SK-N-SH treated with all-trans-retinoic acid at 6 μM for 48 hours (cell line): ENCODE data around the gene OST4.

Experiments
- ARNTL ChIP-seq: fragments of 450-650 bp; formaldehyde crosslinking; IDR thresholded peaks from 2 replicates; pipeline ENCODE4 v1.5.0; 2020; ENCODE audit warnings: low read depth, mild to moderate bottlenecking, moderate library complexity, borderline replicate concordance
- CREB5 ChIP-seq: fragments of 250-450 bp; sonication (Bioruptor Pico); IDR thresholded peaks from 2 replicates; pipeline ENCODE4 v1.5.1; 2020; ENCODE audit warnings: low read depth, mild to moderate bottlenecking, moderate library complexity
- GLIS3 ChIP-seq: fragments of 250-450 bp; sonication (Bioruptor Pico); IDR thresholded peaks from 2 replicates; pipeline ENCODE4 v1.5.0; 2020; ENCODE audit warnings: mild to moderate bottlenecking, moderate library complexity
- OSR1 ChIP-seq: fragments of 250-450 bp; sonication (Bioruptor Pico); IDR thresholded peaks from 2 replicates; pipeline ENCODE4 v1.8.0; 2022; ENCODE audit warnings: moderate library complexity, mild to moderate bottlenecking, inconsistent platforms
- PATZ1 ChIP-seq: fragments of 250-450 bp; sonication (Bioruptor Pico); IDR thresholded peaks from 2 replicates; pipeline ENCODE4 v1.8.0; 2020; ENCODE audit warnings: mild to moderate bottlenecking, moderate library complexity, borderline replicate concordance
- PPARA ChIP-seq: fragments of 250-450 bp; sonication (Bioruptor Pico); IDR thresholded peaks from 2 replicates; pipeline ENCODE4 v1.5.0; 2020; ENCODE audit warnings: mild to moderate bottlenecking, borderline replicate concordance
- RARB ChIP-seq: fragments of 250-450 bp; sonication (Bioruptor Pico); IDR thresholded peaks from 2 replicates; pipeline ENCODE4 v1.8.0; 2021; ENCODE audit warnings: mild to moderate bottlenecking, moderate library complexity
- ZFP3 ChIP-seq: fragments of 250-450 bp; sonication (Bioruptor Pico); IDR thresholded peaks from 2 replicates; pipeline ENCODE4 v1.5.0; 2020; ENCODE audit warnings: mild to moderate bottlenecking, moderate library complexity
- ZFP30 ChIP-seq: fragments of 450-650 bp; formaldehyde crosslinking; IDR thresholded peaks from 2 replicates; pipeline ENCODE4 v1.5.0; 2022; ENCODE audit warnings: mild to moderate bottlenecking, moderate library complexity
- ZNF70 ChIP-seq: fragments of 450-650 bp; formaldehyde crosslinking; IDR thresholded peaks from 2 replicates; pipeline ENCODE4 v1.5.0; 2020; ENCODE audit warnings: mild to moderate bottlenecking, moderate library complexity
- TF ChIP-seq, protein P1 (sequence below): fragments of 250-450 bp; sonication (Bioruptor Pico); IDR thresholded peaks from 2 replicates; pipeline ENCODE4 v1.5.0; 2020; ENCODE audit warnings: mild to moderate bottlenecking, moderate library complexity

GRCh38 chr2:27059141-27059820, 12.2 kb downstream of the OST4 start:
- no peak for TF ChIP-seq RARB
- no peak for TF ChIP-seq PATZ1 (CRISPR knock-in tag)
- TF ChIP-seq CREB5 (CRISPR knock-in tag) = no peak
- no peak for TF ChIP-seq ZFP3
- TF ChIP-seq OSR1 (CRISPR knock-in tag) = no peak
- TF ChIP-seq ZNF70 (CRISPR knock-in tag) = no peak
- no peak for TF ChIP-seq PPARA
- no peak for TF ChIP-seq ARNTL (CRISPR knock-in tag)
- TF ChIP-seq, protein P1, sequence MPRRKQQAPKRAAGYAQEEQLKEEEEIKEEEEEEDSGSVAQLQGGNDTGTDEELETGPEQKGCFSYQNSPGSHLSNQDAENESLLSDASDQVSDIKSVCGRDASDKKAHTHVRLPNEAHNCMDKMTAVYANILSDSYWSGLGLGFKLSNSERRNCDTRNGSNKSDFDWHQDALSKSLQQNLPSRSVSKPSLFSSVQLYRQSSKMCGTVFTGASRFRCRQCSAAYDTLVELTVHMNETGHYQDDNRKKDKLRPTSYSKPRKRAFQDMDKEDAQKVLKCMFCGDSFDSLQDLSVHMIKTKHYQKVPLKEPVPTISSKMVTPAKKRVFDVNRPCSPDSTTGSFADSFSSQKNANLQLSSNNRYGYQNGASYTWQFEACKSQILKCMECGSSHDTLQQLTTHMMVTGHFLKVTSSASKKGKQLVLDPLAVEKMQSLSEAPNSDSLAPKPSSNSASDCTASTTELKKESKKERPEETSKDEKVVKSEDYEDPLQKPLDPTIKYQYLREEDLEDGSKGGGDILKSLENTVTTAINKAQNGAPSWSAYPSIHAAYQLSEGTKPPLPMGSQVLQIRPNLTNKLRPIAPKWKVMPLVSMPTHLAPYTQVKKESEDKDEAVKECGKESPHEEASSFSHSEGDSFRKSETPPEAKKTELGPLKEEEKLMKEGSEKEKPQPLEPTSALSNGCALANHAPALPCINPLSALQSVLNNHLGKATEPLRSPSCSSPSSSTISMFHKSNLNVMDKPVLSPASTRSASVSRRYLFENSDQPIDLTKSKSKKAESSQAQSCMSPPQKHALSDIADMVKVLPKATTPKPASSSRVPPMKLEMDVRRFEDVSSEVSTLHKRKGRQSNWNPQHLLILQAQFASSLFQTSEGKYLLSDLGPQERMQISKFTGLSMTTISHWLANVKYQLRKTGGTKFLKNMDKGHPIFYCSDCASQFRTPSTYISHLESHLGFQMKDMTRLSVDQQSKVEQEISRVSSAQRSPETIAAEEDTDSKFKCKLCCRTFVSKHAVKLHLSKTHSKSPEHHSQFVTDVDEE = no peak
- no peak for TF ChIP-seq ZFP30 (CRISPR knock-in tag)
- no peak; the same call in 1 of the 2 replicates for TF ChIP-seq GLIS3
